Hepatocyte (in vitro differentiated cells): Measurements from ENCODE around the gene RADIL. TPM values are rescaled to one million over a fixed set of nuclear protein-coding genes. Genes with fewer than 3 reads are reported as not detected.

Experiments used
- DNase-seq: peaks from one replicate; pipeline ENCODE4 v3.0.0-alpha.2; 2016; ENCODE audit warnings: low spot score
- H2AFZ ChIP-seq: fragments of 200-600 bp; sonication (generic); 2 replicates; pipeline ENCODE4 v1.6.0; 2016; ENCODE audit warnings: antibody characterized with exemption, mild to moderate bottlenecking
- H3K27ac ChIP-seq: fragments of 200-600 bp; sonication (generic); 2 replicates; pipeline ENCODE4 v1.5.1; 2016; ENCODE audit warnings: mild to moderate bottlenecking
- H3K27me3 ChIP-seq: fragments of 200-600 bp; sonication (generic); 2 replicates; pipeline ENCODE4 v1.6.1; 2016
- H3K36me3 ChIP-seq: fragments of 200-600 bp; sonication (generic); replicated peaks from 2 replicates; pipeline ENCODE4 v1.5.1; 2016; ENCODE audit warnings: low read depth; ENCODE audit not compliant: insufficient read depth
- H3K4me1 ChIP-seq: fragments of 200-600 bp; sonication (generic); 2 replicates; pipeline ENCODE4 v1.5.1; 2016; ENCODE audit warnings: mild to moderate bottlenecking, moderate library complexity; ENCODE audit not compliant: insufficient read depth
- H3K4me2 ChIP-seq: fragments of 200-600 bp; sonication (generic); 2 replicates; pipeline ENCODE4 v1.6.0; 2016
- H3K4me3 ChIP-seq: fragments of 200-600 bp; sonication (generic); 2 replicates; pipeline ENCODE4 v1.5.1; 2016; ENCODE audit warnings: mild to moderate bottlenecking
- H3K79me2 ChIP-seq: fragments of 200-600 bp; sonication (generic); 2 replicates; pipeline ENCODE4 v1.6.0; 2017; ENCODE audit warnings: mild to moderate bottlenecking
- H3K9me2 ChIP-seq: fragments of 200-600 bp; sonication (generic); replicated peaks from 2 replicates; pipeline ENCODE4 v1.6.0; 2017; ENCODE audit warnings: mild to moderate bottlenecking; ENCODE audit not compliant: insufficient read depth
- H3K9me3 ChIP-seq: fragments of 200-600 bp; sonication (generic); 2 replicates; pipeline ENCODE4 v1.5.1; 2016; ENCODE audit warnings: low read depth, mild to moderate bottlenecking
- H4K20me1 ChIP-seq: fragments of 200-600 bp; sonication (generic); 2 replicates; pipeline ENCODE4 v1.6.0; 2016; ENCODE audit warnings: mild to moderate bottlenecking; ENCODE audit not compliant: insufficient read depth, poor library complexity, severe bottlenecking
- EZH2 ChIP-seq: fragments of 200-600 bp; sonication (generic); IDR thresholded peaks from 2 replicates; pipeline ENCODE4 v1.6.1; 2016; ENCODE audit warnings: antibody characterized with exemption, mild to moderate bottlenecking, borderline replicate concordance
- EZH2phosphoT487 ChIP-seq: fragments of 200-600 bp; sonication (generic); IDR thresholded peaks from one replicate; pipeline ENCODE4 v1.6.1; 2018; ENCODE audit warnings: antibody characterized with exemption, mild to moderate bottlenecking, low read depth, moderate library complexity; ENCODE audit not compliant: unreplicated experiment, severe bottlenecking
- WGBS: methylation state at CpG from one replicate; pipeline ENCODE4 v1.1.6; 2016; ENCODE audit warnings: low lambda C conversion rate; ENCODE audit errors: missing lambda C conversion rate; 5-methylcytosine and 5-hydroxymethylcytosine counted together
- polyA plus RNA-seq: library from polyadenylated mRNA; unstranded; fragments of >200 nt; fragmentation: Nextera tagmentation; extraction: Ambion mirVana; gene quantifications from 2 replicates; pipeline ENCODE4 v1.2.1, GENCODE V29; 2016
- total RNA-seq: library from RNA; depleted of rRNA; stranded (reverse); fragments of >200 nt; gene quantifications from 2 replicates; pipeline ENCODE4 v1.2.3, GENCODE V29; 2014
- TF ChIP-seq, protein P1 (sequence below): fragments of 200-600 bp; sonication (generic); IDR thresholded peaks from 2 replicates; pipeline ENCODE4 v1.5.1; 2016; ENCODE audit warnings: antibody characterized with exemption, mild to moderate bottlenecking; ENCODE audit not compliant: poor library complexity

Gene RADIL
- total and polyA plus RNA-seq, 2 experiments from 2014 or later, result 0.53 to 0.60 TPM

DNA sequence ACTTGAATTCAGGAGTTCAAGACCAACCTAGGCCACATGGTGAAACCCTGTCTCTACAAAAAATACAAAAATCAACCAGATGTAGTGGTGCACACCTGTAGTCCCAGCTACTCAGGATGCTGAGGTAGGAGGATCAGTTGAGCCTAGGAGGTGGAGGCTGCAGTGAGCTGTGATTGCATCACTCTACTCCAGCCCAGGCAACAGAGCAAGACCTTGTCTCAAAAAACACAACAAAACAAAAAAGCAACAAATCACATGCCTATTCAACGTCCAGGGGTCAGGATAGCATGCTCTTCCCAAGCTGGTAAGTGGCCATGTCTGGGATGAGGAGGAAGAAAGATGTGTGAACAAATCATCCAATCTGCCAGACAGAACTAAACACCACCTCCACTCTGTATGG, 6.2 kb upstream of the RADIL start:
- Histone ChIP-seq H4K20me1 (no peaks in the 10 kb centered on the region), H3K4me1 (no peaks in the 10 kb centered on the region), H3K27me3 (no peaks in the 10 kb centered on the region), H3K27ac (no peak overlapping the region), H3K4me2 (no peak overlapping the region), H3K9me3 (no peaks in the 10 kb centered on the region), H3K36me3 (no peaks in the 10 kb centered on the region), H3K4me3 (no peak overlapping the region), H2AFZ (no peak overlapping the region), H3K79me2 (no peaks in the 10 kb centered on the region), H3K9me2 (no peaks in the 10 kb centered on the region)
- no peak for DNase-seq
- 67% methylated on average over 1 of the region's 1 CpG for WGBS
- TF ChIP-seq EZH2, result no peak
- TF ChIP-seq EZH2phosphoT487, result no peak
- TF ChIP-seq, protein P1, sequence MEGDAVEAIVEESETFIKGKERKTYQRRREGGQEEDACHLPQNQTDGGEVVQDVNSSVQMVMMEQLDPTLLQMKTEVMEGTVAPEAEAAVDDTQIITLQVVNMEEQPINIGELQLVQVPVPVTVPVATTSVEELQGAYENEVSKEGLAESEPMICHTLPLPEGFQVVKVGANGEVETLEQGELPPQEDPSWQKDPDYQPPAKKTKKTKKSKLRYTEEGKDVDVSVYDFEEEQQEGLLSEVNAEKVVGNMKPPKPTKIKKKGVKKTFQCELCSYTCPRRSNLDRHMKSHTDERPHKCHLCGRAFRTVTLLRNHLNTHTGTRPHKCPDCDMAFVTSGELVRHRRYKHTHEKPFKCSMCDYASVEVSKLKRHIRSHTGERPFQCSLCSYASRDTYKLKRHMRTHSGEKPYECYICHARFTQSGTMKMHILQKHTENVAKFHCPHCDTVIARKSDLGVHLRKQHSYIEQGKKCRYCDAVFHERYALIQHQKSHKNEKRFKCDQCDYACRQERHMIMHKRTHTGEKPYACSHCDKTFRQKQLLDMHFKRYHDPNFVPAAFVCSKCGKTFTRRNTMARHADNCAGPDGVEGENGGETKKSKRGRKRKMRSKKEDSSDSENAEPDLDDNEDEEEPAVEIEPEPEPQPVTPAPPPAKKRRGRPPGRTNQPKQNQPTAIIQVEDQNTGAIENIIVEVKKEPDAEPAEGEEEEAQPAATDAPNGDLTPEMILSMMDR, result no peak

DNA sequence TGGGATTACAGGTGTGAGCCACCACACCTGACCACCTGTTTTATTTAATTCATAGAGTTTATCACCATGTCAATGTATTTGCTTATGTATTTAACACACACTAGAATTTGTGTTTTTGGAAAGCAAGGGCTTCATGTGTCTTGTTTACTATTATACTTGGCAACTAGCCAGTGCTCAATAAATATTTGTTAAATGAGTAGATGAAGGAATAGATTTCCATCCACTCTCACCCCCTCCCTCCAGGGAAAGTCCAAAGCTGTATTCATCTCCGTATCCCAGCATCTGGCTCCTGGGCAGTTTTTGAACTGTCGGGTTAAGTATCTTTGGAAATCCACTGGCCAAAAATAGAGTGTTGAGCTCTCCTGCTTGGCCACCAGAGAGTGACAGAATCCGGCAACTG, 4.6 kb upstream of the RADIL start:
- H3K36me3 ChIP-seq, result no peaks in the 10 kb centered on the region
- no peaks in the 10 kb centered on the region for H3K79me2 ChIP-seq
- TF ChIP-seq EZH2phosphoT487 (no peak), EZH2 (no peak)
- TF ChIP-seq, protein P1, result no peak
- H3K9me2 ChIP-seq, result no peaks in the 10 kb centered on the region
- WGBS, result 80% methylated on average over 3 of the region's 3 CpGs
- H3K9me3 ChIP-seq, result no peaks in the 10 kb centered on the region
- peaks cover 4% of the 10 kb centered on the region for H3K27me3 ChIP-seq
- H3K4me1 ChIP-seq, result no peaks in the 10 kb centered on the region
- no peak overlapping the region for H3K4me3 ChIP-seq
- H4K20me1 ChIP-seq, result no peaks in the 10 kb centered on the region
- DNase-seq, result no peak
- H3K27ac ChIP-seq, result no peak overlapping the region
- H3K4me2 ChIP-seq, result no peak overlapping the region
- H2AFZ ChIP-seq, result no peak overlapping the region

DNA sequence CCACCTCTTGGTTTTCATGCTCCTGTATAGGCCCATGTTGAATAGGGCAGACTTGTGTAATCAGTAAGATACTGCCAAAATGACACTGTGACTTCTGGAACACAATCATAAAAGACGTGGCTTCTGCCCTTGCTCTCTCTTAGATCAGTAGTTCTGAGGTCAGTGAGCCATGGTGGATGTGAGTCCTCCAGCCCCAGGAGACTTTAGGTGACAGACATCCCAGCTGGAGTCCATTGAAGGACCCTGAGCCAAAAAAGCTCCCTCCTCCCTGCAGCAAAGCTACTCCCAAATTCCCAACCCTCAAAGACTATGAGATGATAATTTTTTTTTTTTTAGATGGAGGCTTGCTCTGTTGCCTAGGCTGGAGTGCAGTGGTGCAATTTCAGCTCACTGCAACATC, 3.2 kb upstream of the RADIL start:
- 62% methylated on average over 1 of the region's 1 CpG for WGBS
- no peak overlapping the region for H2AFZ ChIP-seq
- H3K79me2 ChIP-seq, result no peaks in the 10 kb centered on the region
- no peak overlapping the region for H3K4me3 ChIP-seq
- H3K27ac ChIP-seq, result no peak overlapping the region
- no peaks in the 10 kb centered on the region for H3K9me2 ChIP-seq
- H3K9me3 ChIP-seq, result no peaks in the 10 kb centered on the region
- H3K4me2 ChIP-seq, result no peak overlapping the region
- no peaks in the 10 kb centered on the region for H4K20me1 ChIP-seq
- H3K27me3 ChIP-seq, result peaks cover 7% of the 10 kb centered on the region
- no peak for DNase-seq
- TF ChIP-seq, protein P1, result no peak
- TF ChIP-seq EZH2phosphoT487 (no peak), EZH2 (no peak)
- H3K36me3 ChIP-seq, result no peaks in the 10 kb centered on the region
- no peaks in the 10 kb centered on the region for H3K4me1 ChIP-seq

DNA sequence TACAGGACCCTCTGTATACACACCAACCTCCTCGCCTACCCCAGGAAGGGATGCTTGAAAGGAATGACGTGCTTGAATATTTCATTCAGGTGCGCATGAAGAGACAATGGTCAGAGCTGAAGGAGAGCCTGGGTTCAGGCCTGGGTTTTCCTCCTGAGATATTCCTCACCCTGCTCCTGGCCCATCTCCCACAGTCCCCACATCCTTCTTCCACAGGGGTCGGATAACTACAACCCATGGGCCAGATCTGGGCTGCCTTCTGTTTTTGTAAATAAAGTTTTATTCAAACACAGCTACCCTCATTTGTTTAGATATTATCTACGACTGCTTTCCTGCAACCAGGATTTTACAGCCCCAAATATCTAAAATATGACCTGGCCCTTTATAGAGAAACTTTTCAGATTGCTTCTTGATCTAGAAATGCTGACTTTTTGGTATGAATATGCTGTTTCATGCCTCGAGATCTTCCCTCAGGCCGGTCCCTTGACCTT, 1.8 kb upstream of the RADIL start:
- H3K9me2 ChIP-seq, result no peaks in the 10 kb centered on the region
- no peaks in the 10 kb centered on the region for H3K79me2 ChIP-seq
- 94% methylated on average over 7 of the region's 7 CpGs for WGBS
- H3K27ac ChIP-seq, result no peak overlapping the region
- DNase-seq, result no peak
- peaks cover 7% of the 10 kb centered on the region for H3K27me3 ChIP-seq
- H3K4me1 ChIP-seq, result no peaks in the 10 kb centered on the region
- no peak overlapping the region for H3K4me3 ChIP-seq
- H3K4me2 ChIP-seq, result no peak overlapping the region
- H3K36me3 ChIP-seq, result no peaks in the 10 kb centered on the region
- H2AFZ ChIP-seq, result no peak overlapping the region
- H4K20me1 ChIP-seq, result no peaks in the 10 kb centered on the region
- no peaks in the 10 kb centered on the region for H3K9me3 ChIP-seq
- TF ChIP-seq EZH2phosphoT487, result no peak
- TF ChIP-seq EZH2, result no peak
- TF ChIP-seq, protein P1, result no peak
